ENCODE data around the gene LIMS2. TPM values are rescaled to one million over a fixed set of nuclear protein-coding genes. Genes with fewer than 3 reads are reported as not detected.

Gene LIMS2
- total and polyA plus RNA-seq, 8 donors, result 22.4 to 122 (median 27.3) TPM

DNA sequence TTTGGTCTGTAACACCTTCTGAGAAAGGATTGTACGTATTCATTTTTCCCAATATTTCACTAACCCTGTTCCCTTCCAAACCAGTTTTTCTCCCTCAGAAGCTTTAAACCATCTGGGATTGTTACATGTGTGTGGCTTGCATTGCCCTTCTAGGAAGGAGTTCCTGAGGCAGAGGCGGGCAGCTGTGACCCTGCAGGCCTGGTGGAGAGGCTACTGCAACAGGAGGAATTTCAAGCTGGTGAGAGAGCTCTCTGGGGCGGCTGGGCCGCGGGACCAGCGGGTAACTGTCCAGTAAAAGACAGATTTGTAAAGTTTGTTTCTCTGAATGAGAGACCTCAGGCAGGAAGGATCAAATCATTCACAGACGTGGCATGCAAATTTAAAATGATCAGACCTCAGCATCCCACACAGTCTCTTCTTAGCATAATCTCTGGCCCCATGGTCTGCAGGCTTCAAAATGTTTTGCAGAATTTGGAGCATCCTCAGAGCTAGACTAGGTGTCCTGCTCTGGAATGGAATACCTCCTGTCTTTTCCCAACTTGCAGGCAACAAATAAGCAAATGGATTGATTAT, 69.6 kb downstream of the LIMS2 start:
- ATAC-seq, result no peak

DNA sequence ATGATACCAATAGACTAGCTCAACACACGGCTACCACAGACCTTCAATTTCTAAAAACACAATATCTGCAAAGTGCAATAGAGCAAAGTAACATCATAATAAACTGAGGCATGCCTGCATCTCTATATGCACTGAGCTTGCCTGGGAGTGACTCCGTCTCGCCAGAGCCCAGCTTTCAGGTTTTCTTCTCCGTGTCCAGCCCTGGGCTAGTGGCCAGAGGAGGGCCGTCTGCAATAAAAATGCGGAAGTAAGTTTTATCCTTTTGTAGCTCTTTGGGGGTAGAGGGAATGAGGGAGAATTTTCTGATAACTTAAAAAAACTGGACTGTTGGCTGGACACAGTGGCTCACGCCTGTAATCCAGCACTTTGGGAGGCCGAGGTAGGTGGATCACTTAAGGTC, 70.3 kb downstream of the LIMS2 start:
- H3K4me3 ChIP-seq, result no peak overlapping the region
- intact Hi-C loops (cut with DNase I), result no loop called here
- TF ChIP-seq, protein P1, sequence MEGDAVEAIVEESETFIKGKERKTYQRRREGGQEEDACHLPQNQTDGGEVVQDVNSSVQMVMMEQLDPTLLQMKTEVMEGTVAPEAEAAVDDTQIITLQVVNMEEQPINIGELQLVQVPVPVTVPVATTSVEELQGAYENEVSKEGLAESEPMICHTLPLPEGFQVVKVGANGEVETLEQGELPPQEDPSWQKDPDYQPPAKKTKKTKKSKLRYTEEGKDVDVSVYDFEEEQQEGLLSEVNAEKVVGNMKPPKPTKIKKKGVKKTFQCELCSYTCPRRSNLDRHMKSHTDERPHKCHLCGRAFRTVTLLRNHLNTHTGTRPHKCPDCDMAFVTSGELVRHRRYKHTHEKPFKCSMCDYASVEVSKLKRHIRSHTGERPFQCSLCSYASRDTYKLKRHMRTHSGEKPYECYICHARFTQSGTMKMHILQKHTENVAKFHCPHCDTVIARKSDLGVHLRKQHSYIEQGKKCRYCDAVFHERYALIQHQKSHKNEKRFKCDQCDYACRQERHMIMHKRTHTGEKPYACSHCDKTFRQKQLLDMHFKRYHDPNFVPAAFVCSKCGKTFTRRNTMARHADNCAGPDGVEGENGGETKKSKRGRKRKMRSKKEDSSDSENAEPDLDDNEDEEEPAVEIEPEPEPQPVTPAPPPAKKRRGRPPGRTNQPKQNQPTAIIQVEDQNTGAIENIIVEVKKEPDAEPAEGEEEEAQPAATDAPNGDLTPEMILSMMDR (IDR thresholded peaks at IDR 0.05), result no peak
- no peak overlapping the region for H3K27ac ChIP-seq
- ATAC-seq (no peak), DNase-seq (no peak)
- no peaks in the 10 kb centered on the region for H3K36me3 ChIP-seq
- peaks cover 0 to 2% of the 10 kb centered on the region in 2 donors for H3K9me3 ChIP-seq
- H3K4me1 ChIP-seq, result no peaks in the 10 kb centered on the region
- H3K27me3 ChIP-seq, result no peaks in the 10 kb centered on the region

More for the DNA sequence above, 69.6 kb downstream of the LIMS2 start:
- Histone ChIP-seq H3K36me3 (no peaks in the 10 kb centered on the region), H3K27ac (no peak overlapping the region), H3K4me1 (no peaks in the 10 kb centered on the region), H3K27me3 (no peaks in the 10 kb centered on the region), H3K4me3 (no peak overlapping the region), H3K9me3 (peaks cover 0 to 7% of the 10 kb centered on the region in 2 donors)
- TF ChIP-seq, protein P1 (IDR thresholded peaks at IDR 0.05), result no peak
- intact Hi-C loops (cut with DNase I), result no loop called here
- no peak for DNase-seq

DNA sequence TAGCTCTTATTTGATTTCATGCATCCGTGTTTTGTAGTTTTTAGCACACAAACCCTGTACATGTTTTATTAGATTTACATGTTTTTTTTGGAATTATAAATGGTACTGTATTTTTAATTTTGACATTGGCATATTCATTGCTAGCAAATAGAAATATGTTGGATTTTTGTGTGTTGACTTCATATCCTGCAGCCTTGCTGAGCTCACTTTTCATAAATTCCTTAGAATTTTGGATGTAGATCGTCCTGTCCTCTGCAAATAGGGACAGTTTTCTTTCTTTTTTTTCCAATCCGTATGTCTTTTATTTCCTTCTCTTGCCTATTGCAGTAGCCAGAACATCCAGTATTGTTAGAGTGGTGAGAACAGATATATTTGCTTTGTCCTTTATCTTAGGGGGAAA, 76.1 kb downstream of the LIMS2 start:
- DNase-seq (no peak), ATAC-seq (no peak)
- no peaks in the 10 kb centered on the region for H3K4me1 ChIP-seq
- no peaks in the 10 kb centered on the region for H3K36me3 ChIP-seq
- TF ChIP-seq, protein P1 (IDR thresholded peaks at IDR 0.05), result no peak
- intact Hi-C loops (cut with DNase I), result no loop called here
- peaks cover 0 to 2% of the 10 kb centered on the region in 2 donors for H3K9me3 ChIP-seq
- H3K4me3 ChIP-seq, result no peak overlapping the region
- no peaks in the 10 kb centered on the region for H3K27me3 ChIP-seq
- H3K27ac ChIP-seq, result no peak overlapping the region

DNA sequence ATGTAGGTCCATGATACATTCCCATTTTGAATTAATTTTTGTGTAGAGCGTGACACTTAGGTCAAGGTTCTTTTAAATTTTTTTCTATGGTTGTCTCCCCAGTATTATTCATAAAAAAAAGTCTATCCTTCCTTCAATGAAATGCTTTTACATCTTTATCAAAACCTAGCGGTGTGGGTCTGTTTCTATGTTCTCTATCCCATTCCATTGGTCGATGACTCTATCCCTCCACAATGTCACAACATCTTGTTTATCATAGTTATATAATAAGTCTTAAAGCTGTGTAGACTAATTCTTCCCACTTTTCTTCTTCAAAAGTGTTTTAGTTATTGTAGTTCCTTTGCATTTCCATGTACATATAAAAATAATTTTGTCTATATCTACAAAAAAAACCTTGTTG, 76.6 kb downstream of the LIMS2 start:
- intact Hi-C loops (cut with DNase I), result no loop called here
- ATAC-seq (no peak), DNase-seq (no peak)
- TF ChIP-seq, protein P1 (IDR thresholded peaks at IDR 0.05), result no peak
- Histone ChIP-seq H3K27me3 (no peaks in the 10 kb centered on the region), H3K4me3 (no peak overlapping the region), H3K9me3 (peaks cover 0 to 2% of the 10 kb centered on the region in 2 donors), H3K36me3 (no peaks in the 10 kb centered on the region), H3K27ac (no peak overlapping the region), H3K4me1 (no peaks in the 10 kb centered on the region)

DNA sequence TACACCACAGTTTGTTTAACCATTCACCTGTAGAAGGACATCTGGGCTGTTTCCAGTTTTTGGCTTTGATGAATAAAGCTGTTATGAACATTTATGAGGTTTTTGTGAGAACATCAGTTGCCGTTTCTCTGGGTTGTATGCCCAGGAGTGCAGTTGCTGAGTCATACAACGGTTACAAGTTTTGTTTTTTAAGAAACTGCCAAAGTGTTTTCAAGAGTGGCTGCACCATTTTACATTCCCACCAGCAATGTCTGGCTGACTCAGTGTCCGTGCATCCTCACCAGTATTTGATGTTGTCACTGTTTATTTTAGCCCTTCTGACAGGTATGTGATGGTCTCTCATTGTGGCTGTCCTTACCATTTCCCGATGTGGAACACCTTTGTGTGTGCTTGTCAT, 77.3 kb downstream of the LIMS2 start:
- H3K27ac ChIP-seq, result no peak overlapping the region
- H3K9me3 ChIP-seq, result peaks cover 0 to 1% of the 10 kb centered on the region in 2 donors
- TF ChIP-seq, protein P1 (IDR thresholded peaks at IDR 0.05), result no peak
- no peaks in the 10 kb centered on the region for H3K36me3 ChIP-seq
- H3K27me3 ChIP-seq, result no peaks in the 10 kb centered on the region
- no peaks in the 10 kb centered on the region for H3K4me1 ChIP-seq
- intact Hi-C loops (cut with DNase I), result no loop called here
- no peak for DNase-seq
- ATAC-seq, result no peak
- no peak overlapping the region for H3K4me3 ChIP-seq

Measured in left lung (tissue), 10 donors.